HepG2 (cell line): Measurements from ENCODE around the gene CHP1. TPM values are rescaled to one million over a fixed set of nuclear protein-coding genes. Genes with fewer than 3 reads are reported as not detected.
A peak's percentile ranks its signal among the peaks of the same experiment; 100 is the strongest.

Source experiments
- ARHGAP35 ChIP-seq: sonication (generic); formaldehyde crosslinking; IDR thresholded peaks from 2 replicates; pipeline ENCODE4 v1.9.0; 2022; ENCODE audit warnings: mild to moderate bottlenecking, inconsistent platforms, moderate library complexity, missing genetic modification reagents, borderline replicate concordance
- CENPX ChIP-seq: sonication (generic); formaldehyde crosslinking; IDR thresholded peaks from 2 replicates; pipeline ENCODE4 v1.9.0; 2021; ENCODE audit warnings: mild to moderate bottlenecking, missing genetic modification reagents, moderate library complexity
- FOXC1 ChIP-seq: sonication (generic); formaldehyde crosslinking; IDR thresholded peaks from 2 replicates; pipeline ENCODE4 v1.8.0; 2022; ENCODE audit warnings: mild to moderate bottlenecking, missing genetic modification reagents, borderline replicate concordance
- FOXM1 ChIP-seq: sonication (generic); formaldehyde crosslinking; IDR thresholded peaks from 2 replicates; pipeline ENCODE4 v1.5.0; 2020; ENCODE audit warnings: missing genetic modification reagents
- IRF9 ChIP-seq: sonication (generic); formaldehyde crosslinking; IDR thresholded peaks from 2 replicates; pipeline ENCODE4 v1.8.0; 2022; ENCODE audit warnings: missing genetic modification reagents, mild to moderate bottlenecking, borderline replicate concordance
- KDM3A ChIP-seq: IDR thresholded peaks from 2 replicates; pipeline ENCODE4 v1.6.1; 2018; ENCODE audit warnings: low read depth, missing compliant biosample characterization
- KLF6 ChIP-seq: IDR thresholded peaks from 2 replicates; pipeline ENCODE4 v1.8.0; 2016; ENCODE audit warnings: missing biosample characterization, missing genetic modification reagents
- MLXIP ChIP-seq: sonication (generic); formaldehyde crosslinking; IDR thresholded peaks from 2 replicates; pipeline ENCODE4 v1.9.0; 2021; ENCODE audit warnings: missing genetic modification reagents, borderline replicate concordance
- PPARG ChIP-seq: conservative IDR thresholded peaks from 2 replicates; pipeline ENCODE4 v1.6.1; 2016; ENCODE audit warnings: missing biosample characterization, missing genetic modification reagents
- STAG1 ChIP-seq: sonication (generic); formaldehyde crosslinking; IDR thresholded peaks from 2 replicates; pipeline ENCODE4 v1.4.0; 2020; ENCODE audit warnings: missing genetic modification reagents
- STAT6 ChIP-seq: sonication (generic); formaldehyde crosslinking; IDR thresholded peaks from 2 replicates; pipeline ENCODE4 v1.4.0; 2020; ENCODE audit warnings: missing genetic modification reagents, mild to moderate bottlenecking, borderline replicate concordance
- TAF15 ChIP-seq: fragments of 200-400 bp; formaldehyde crosslinking; IDR thresholded peaks from one replicate; pipeline ENCODE4 v1.6.1; 2018; ENCODE audit warnings: mild to moderate bottlenecking, low read depth, low read length; ENCODE audit not compliant: poor library complexity, severe bottlenecking
- ZFP37 ChIP-seq: sonication (generic); formaldehyde crosslinking; IDR thresholded peaks from 2 replicates; pipeline ENCODE4 v1.4.0; 2020; ENCODE audit warnings: missing genetic modification reagents, borderline replicate concordance
- ZNF34 ChIP-seq: sonication (generic); formaldehyde crosslinking; IDR thresholded peaks from 2 replicates; pipeline ENCODE4 v1.4.0; 2020; ENCODE audit warnings: mild to moderate bottlenecking, missing genetic modification reagents, borderline replicate concordance
- polyA plus RNA-seq, 8 experiments: library from polyadenylated mRNA; depleted of rRNA in 3 of 8; stranded (reverse) in 7 of 8; unstranded in 1 of 8; fragments of >200 nt; fragmentation: Illumina TruSeq in 4 of 8; extraction: Trizol in 4 of 8; gene quantifications; 2 replicates each; pipeline versions ENCODE4 v1.2.1 to v1.2.3, GENCODE V29; 2011 to 2016; ENCODE audit warnings: low read depth in 4 of 8, missing spikeins in 1 of 8, mixed read lengths in 1 of 8; ENCODE audit not compliant: insufficient read depth in 1 of 8
- total RNA-seq, 5 experiments: library from RNA; depleted of rRNA; stranded (reverse); fragments of >200 nt; fragmentation: Illumina TruSeq; extraction: Trizol; gene quantifications; 2 replicates each; pipeline ENCODE4 v1.2.3, GENCODE V29; 2016; ENCODE audit warnings: low read depth in 1 of 5

The CHP1 gene
- total and polyA plus RNA-seq, 2 of the 13 experiments (the other 11 are each of a cell fraction or from before 2014, with no cell fraction given) = 49.6 to 76.4 TPM

- TF ChIP-seq KDM3A (CRISPR knock-in tag) (peak; percentile 82; the same call in 1 of the 2 replicates), ARHGAP35 (CRISPR knock-in tag) (peak; percentile 86), MLXIP (CRISPR knock-in tag) (0 out of 2 replicates have a peak, but pooled peaks have one; percentile 51), IRF9 (CRISPR knock-in tag) (peak; percentile 96; the same call in 1 of the 2 replicates), FOXC1 (CRISPR knock-in tag) (peak; percentile 95), PPARG (peak; percentile 75; the same call in 1 of the 2 replicates), TAF15 (no peak), ZFP37 (CRISPR knock-in tag) (peak; percentile 67; the same call in 1 of the 2 replicates), STAT6 (CRISPR knock-in tag) (peak; percentile 57; the same call in 1 of the 2 replicates), CENPX (no peak), STAG1 (CRISPR knock-in tag) (peak; percentile 35), ZNF34 (no peak; the same call in 1 of the 2 replicates), KLF6 (CRISPR knock-in tag) (peak; percentile 84; the same call in 1 of the 2 replicates), FOXM1 (CRISPR knock-in tag) (no peak)
These were observed at the start of gene CHP1, which contains the start of gene EXD1 (continued) for GRCh38 chr15:41230650-41231421.
